Brain pericyte (primary cell): Measurements from ENCODE around the gene ZBTB12.

ENCODE experiments used
- DNase-seq: peaks from one replicate; pipeline ENCODE4 v3.0.0-alpha.2; 2012; ENCODE audit warnings: low read depth, low spot score

ZBTB12 gene

DNA sequence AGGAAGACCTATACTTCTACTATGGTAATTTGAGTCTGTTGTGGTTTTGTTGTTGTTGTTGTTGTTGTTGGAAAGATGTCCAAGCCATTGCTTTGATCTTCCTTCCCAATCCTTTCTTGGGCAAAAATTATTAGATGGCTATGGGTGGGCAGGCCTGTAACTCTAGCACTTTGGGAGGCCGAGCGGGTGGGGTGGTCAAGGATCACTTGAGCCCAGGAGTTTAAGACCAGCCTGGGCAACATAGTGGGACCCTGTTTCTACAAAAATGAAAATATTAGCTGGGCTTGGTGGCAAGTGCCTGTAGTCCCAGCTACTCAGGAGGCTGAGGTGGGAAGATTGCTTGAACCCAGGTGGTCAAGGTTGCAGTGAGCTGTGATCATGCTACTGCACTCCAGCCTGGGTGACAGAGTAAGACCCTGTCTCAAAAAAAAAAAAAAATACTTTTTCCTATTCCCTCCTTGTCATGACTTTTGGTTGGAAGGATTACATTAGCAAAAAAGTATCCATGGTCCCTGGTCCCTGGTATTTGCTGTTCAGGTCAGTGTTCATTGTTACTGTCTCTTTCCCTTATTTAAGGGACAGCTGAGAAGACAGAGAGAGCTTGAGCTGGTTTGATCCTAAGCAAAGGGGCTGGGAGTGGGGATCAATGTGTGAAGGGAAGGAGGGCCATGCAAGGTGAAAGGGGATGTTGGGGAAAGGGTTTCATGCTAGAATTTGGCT, 51.0 kb downstream of the ZBTB12 start:
- DNase-seq, result no peak
